ENCODE data around the gene SPOPL. TPM values are rescaled to one million over a fixed set of nuclear protein-coding genes. Genes with fewer than 3 reads are reported as not detected.

SPOPL gene
- 13.3 and 13.8 TPM in 2 replicates for total RNA-seq

DNA sequence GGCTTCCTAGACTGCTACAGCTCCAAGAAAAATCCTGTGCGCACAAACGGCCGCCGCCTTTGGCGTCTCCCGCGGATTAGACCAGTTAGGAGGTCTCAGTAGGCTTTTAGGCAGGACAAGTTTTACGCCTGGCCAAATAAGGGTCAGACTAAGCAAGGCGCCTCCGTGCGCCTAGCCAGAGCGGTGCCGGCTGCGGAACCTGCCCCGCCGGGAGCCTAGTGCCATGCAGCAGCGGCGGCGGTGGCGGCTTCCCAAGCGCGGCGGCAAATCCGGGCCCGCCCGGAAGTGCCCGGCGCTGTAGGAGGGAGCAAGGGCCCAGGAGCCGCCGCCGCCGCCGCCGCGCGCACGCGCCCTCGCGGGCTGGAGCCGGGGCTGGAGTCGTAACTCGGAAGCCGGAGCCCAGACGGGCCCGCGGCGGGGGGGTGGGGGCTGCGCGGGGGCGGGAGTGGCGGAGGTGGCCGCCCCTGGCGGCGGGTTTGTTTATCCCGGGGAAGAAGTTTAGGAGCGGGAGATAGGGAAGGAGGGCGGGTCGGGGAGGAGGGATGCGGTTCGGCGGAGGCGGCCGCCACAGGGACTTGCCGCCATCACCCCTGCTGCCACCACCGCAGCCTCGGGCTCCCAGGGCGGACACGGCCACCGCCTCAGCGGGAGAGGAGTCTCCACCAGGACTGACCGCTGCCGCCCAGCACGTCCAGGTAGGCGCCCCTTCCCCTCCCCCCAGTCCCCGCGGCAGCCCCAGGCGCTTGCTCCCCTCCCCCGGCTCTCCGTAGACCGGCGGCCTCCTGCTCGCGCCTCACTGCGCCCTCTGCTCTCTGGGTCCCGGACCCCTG, at the start of gene SPOPL:
Gene SPOPL, plus strand, starts transcription at position 346 of the 830 bp plus-strand sequence. CDS start 48,447 bp downstream, outside the sequence.

